Esophagus muscularis mucosa (tissue), 4 donors: ENCODE results near the gene COQ10A. TPM values are rescaled to one million over a fixed set of nuclear protein-coding genes. Genes with fewer than 3 reads are reported as not detected.

Source experiments
- DNase-seq: peaks from one replicate; pipeline ENCODE4 v3.0.0-alpha.2; 2017; ENCODE audit errors: extremely low spot score
- H3K27ac ChIP-seq, 4 donors: fragments of 200-600 bp; sonication (generic); replicated peaks in 1 of 4; 1 replicate in 3 of 4; 2 replicates in 1 of 4; pipeline ENCODE4 v1.5.1; 2016 to 2019; ENCODE audit warnings: mild to moderate bottlenecking in 1 of 4
- H3K27me3 ChIP-seq, 4 donors: fragments of 200-600 bp; sonication (generic); one replicate each; pipeline versions ENCODE4 v1.5.1 to v1.6.0; 2016 to 2019
- H3K36me3 ChIP-seq, 4 donors: fragments of 200-600 bp; sonication (generic); one replicate each; pipeline ENCODE4 v1.5.1; 2016 to 2019
- H3K4me1 ChIP-seq, 4 donors: fragments of 200-600 bp; sonication (generic); one replicate each; pipeline ENCODE4 v1.5.1; 2016 to 2019
- H3K4me3 ChIP-seq, 4 donors: fragments of 200-600 bp; sonication (generic); 1 replicate in 2 of 4; 2 replicates in 2 of 4; pipeline ENCODE4 v1.5.1; 2016 to 2019; ENCODE audit warnings: mild to moderate bottlenecking in 4 of 4, moderate library complexity in 1 of 4
- H3K9me3 ChIP-seq, 4 donors: fragments of 200-600 bp; sonication (generic); 1 replicate in 3 of 4; 2 replicates in 1 of 4; pipeline ENCODE4 v1.5.1; 2016 to 2019
- EP300 ChIP-seq: sonication (generic); formaldehyde crosslinking; IDR thresholded peaks from one replicate; pipeline ENCODE4 v1.6.1; 2017; ENCODE audit warnings: antibody characterized with exemption
- POLR2A ChIP-seq: fragments of 450-650 bp; IDR thresholded peaks from one replicate; pipeline ENCODE4 v1.6.1; 2017; ENCODE audit warnings: antibody characterized with exemption, moderate library complexity, mild to moderate bottlenecking, low read depth
- POLR2AphosphoS5 ChIP-seq, 2 donors: sonication (generic); formaldehyde crosslinking; IDR thresholded peaks; one replicate each; pipeline ENCODE4 v1.6.1; 2017; ENCODE audit warnings: antibody characterized with exemption in 2 of 2
- WGBS: methylation state at CpG from one replicate; pipeline ENCODE4 v1.1.5; 2018; 5-methylcytosine and 5-hydroxymethylcytosine counted together
- intact Hi-C: fragments of 100-400 bp; cut with DNase I; formaldehyde crosslinking; loops from one replicate; pipeline ENCODE4 v1.15.1; 2023
- total RNA-seq, 4 donors: library from RNA; depleted of rRNA; stranded (reverse); fragments of >200 nt; gene quantifications; one replicate each; pipeline versions ENCODE4 v1.1.0 to v1.2.1, GENCODE V29; 2016
- TF ChIP-seq, protein P1 (sequence below), 3 experiments: fragments of 200-600 bp in 2 of 3; fragments of 450-650 bp in 1 of 3; sonication (generic) in 2 of 3; IDR thresholded peaks; one replicate each; pipeline ENCODE4 v1.5.1; 2017 to 2019; ENCODE audit warnings: antibody characterized with exemption in 3 of 3, mild to moderate bottlenecking in 2 of 3, moderate library complexity in 1 of 3

Gene COQ10A
- total RNA-seq, 4 donors from 2014 or later, result 12.4 to 22.8 (median 15.7) TPM

- no peaks in the 10 kb centered on the region for H3K9me3 ChIP-seq
- no peak for DNase-seq
- TF ChIP-seq EP300 (no peak), POLR2A (no peak), POLR2AphosphoS5 (IDR thresholded peaks at IDR 0.05) (no peak)
- TF ChIP-seq, protein P1, sequence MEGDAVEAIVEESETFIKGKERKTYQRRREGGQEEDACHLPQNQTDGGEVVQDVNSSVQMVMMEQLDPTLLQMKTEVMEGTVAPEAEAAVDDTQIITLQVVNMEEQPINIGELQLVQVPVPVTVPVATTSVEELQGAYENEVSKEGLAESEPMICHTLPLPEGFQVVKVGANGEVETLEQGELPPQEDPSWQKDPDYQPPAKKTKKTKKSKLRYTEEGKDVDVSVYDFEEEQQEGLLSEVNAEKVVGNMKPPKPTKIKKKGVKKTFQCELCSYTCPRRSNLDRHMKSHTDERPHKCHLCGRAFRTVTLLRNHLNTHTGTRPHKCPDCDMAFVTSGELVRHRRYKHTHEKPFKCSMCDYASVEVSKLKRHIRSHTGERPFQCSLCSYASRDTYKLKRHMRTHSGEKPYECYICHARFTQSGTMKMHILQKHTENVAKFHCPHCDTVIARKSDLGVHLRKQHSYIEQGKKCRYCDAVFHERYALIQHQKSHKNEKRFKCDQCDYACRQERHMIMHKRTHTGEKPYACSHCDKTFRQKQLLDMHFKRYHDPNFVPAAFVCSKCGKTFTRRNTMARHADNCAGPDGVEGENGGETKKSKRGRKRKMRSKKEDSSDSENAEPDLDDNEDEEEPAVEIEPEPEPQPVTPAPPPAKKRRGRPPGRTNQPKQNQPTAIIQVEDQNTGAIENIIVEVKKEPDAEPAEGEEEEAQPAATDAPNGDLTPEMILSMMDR (IDR thresholded peaks at IDR 0.05), result no peak
- H3K27me3 ChIP-seq, result no peaks in the 10 kb centered on the region
- H3K27ac ChIP-seq, result peak overlapping the region; percentile 65 to 98 (median 95)
- H3K4me3 ChIP-seq, result peak overlapping the region; percentile 57 to 65 (median 60)
- WGBS, result 62% methylated on average over 8 of the region's 11 CpGs
- H3K36me3 ChIP-seq, result peaks cover 0 to 36% (median 16%) of the 10 kb centered on the region in 4 donors
- intact Hi-C loops, result loop anchor here (1.0 to 2.0 kb wide), 3 partner anchors 18 to 106 kb away; partner anchors contain the start of gene ZC3H10
- H3K4me1 ChIP-seq, result peaks cover 31 to 48% (median 43%) of the 10 kb centered on the region in 4 donors
Observed at GRCh38 chr12:56224954-56225353, 41.8 kb upstream of the COQ10A start.

DNA sequence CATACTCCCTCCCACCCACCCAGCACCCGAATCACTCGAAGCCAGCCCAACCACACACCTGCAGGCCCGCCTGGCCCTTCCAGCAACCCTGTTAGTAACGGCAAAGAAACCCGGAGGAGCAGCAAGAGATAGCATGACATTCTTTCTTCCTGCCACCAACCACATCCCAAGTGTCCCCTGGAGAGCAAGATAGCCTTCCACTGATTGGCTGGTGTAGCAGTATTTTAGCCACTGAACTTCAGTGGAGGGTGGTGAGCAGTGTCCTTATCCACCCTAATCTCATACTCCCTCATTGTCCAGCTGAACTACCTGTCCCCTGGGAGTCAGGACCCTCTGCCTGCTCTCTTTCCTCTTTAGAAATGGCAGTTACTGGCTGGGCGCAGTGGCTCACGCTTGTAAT is 37.7 kb upstream of the COQ10A start:
- TF ChIP-seq POLR2A (no peak), POLR2AphosphoS5 (IDR thresholded peaks at IDR 0.05) (no peak), EP300 (no peak)
- TF ChIP-seq, protein P1 (IDR thresholded peaks at IDR 0.05), result no peak

DNA sequence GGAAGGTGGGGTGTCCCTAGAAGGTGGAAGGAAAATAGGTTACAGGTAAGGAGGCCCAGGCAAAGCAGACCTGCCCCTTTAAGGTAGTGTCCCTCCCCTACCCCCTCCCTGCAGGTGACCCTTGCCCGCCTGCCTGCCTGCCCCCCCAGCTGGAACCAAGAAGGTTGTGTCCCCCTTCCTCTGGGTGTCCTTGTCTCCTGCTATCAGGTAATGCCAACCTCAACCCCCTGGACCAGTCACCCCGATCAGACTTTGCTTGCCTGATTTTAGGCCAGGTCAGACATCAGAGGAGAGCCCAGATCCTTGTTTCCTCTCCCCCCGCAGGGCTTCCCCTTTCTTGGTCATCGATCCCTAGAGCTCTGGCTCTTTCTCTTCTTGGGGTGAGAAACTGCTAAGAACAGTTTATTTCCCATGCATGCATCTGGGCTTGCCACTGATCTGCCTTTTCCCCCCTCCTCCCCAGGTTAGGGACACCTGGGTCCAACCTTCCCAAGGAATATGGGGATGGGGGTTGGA is 36.8 kb upstream of the COQ10A start, which contains the start of gene SLC39A5:
Gene SLC39A5, plus strand, starts transcription at position 136 of the 516 bp plus-strand sequence. CDS start 1,224 bp downstream, outside the sequence.
- H3K4me3 ChIP-seq, result no peak within 1 kb of the TSS
- intact Hi-C loops, result no loop called here
- no peak for DNase-seq
- H3K36me3 ChIP-seq, result peaks cover 0 to 36% (median 16%) of the 10 kb centered on the region in 4 donors
- TF ChIP-seq, protein P1 (IDR thresholded peaks at IDR 0.05), result no peak
- TF ChIP-seq POLR2AphosphoS5 (IDR thresholded peaks at IDR 0.05) (no peak), POLR2A (no peak), EP300 (no peak)
- H3K4me1 ChIP-seq, result peaks cover 1 to 10% (median 6%) of the 10 kb centered on the region in 4 donors
- WGBS, result 75% methylated on average over 3 of the region's 4 CpGs
- no peak within 1 kb of the TSS for H3K27ac ChIP-seq
- H3K27me3 ChIP-seq, result no peaks in the 10 kb centered on the region
- no peaks in the 10 kb centered on the region for H3K9me3 ChIP-seq

More for the DNA sequence above, 37.7 kb upstream of the COQ10A start:
- Histone ChIP-seq H3K27ac (no peak overlapping the region), H3K9me3 (no peaks in the 10 kb centered on the region), H3K27me3 (no peaks in the 10 kb centered on the region), H3K4me3 (no peak overlapping the region), H3K36me3 (peaks cover 0 to 36% (median 16%) of the 10 kb centered on the region in 4 donors), H3K4me1 (peaks cover 5 to 17% (median 12%) of the 10 kb centered on the region in 4 donors)
- WGBS, result 90% methylated on average over 6 of the region's 7 CpGs
- no peak for DNase-seq
- intact Hi-C loops, result no loop called here

DNA sequence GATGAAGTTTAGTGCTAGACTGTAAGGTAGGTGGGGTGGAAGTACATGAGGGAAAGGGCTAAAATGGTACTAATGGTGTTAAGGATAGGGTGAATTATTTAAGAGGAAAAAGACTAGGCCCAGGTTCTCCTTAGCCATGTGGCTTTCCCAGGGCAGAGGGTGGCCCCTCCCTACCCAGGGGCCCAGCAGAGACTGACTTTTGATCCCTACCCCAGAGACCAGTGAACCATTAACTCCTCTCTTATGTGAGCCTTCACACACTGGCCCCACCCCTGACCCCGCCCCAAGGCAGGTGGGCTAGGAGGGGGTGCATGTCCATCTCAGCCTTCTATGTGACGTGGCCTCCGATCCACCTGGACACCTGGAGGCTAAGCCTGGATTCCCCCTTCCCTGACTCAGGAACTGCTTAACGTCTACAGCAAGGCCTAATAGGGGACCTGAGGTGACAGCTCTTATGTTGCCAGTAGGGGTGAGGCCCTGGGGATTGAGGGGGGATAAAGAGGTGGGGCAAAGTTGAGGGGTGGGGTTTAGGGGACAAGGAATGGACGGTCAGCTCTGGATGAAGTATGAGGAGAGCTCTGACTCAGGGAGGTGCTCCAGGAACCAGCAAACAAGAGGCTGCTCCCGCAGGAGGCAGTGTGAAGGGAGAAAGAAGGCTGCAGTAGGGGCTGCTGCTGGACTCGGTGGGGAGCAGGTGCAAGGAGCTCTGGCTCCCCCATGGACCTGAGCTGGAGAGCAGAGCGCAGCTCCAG is 36.1 kb upstream of the COQ10A start:
- peaks cover 0 to 35% (median 16%) of the 10 kb centered on the region in 4 donors for H3K36me3 ChIP-seq
- intact Hi-C loops, result no loop called here
- WGBS, result 69% methylated on average over 8 of the region's 8 CpGs

More for the DNA sequence above, 36.1 kb upstream of the COQ10A start:
- no peaks in the 10 kb centered on the region for H3K27me3 ChIP-seq
- no peak overlapping the region for H3K4me3 ChIP-seq
- peaks cover 0 to 4% (median 0%) of the 10 kb centered on the region in 4 donors for H3K4me1 ChIP-seq
- TF ChIP-seq, protein P1 (IDR thresholded peaks at IDR 0.05), result no peak
- TF ChIP-seq EP300, result no peak
- no peak for TF ChIP-seq POLR2A
- TF ChIP-seq POLR2AphosphoS5 (IDR thresholded peaks at IDR 0.05), result no peak
- H3K9me3 ChIP-seq, result no peaks in the 10 kb centered on the region
- H3K27ac ChIP-seq, result no peak overlapping the region
- DNase-seq, result no peak
